Measurements from ENCODE around the gene RSBN1.

- TF ChIP-seq CTCF (IDR thresholded peaks at IDR 0.05) (no peak), EP300 (IDR thresholded peaks at IDR 0.05) (no peak)
These were observed 6.3 kb upstream of the RSBN1 start for GRCh38 chr1:113818578-113818977.

All from gastroesophageal sphincter (tissue), 3 donors.